Ectodermal cell (in vitro differentiated cells): ENCODE data around the gene IGSF23.

ENCODE experiments used
- H3K27ac ChIP-seq: 2 replicates; pipeline ENCODE4 v1.7.0; 2013; ENCODE audit warnings: mild to moderate bottlenecking, low read depth, low read length; ENCODE audit not compliant: insufficient read depth, poor library complexity, severe bottlenecking
- H3K27me3 ChIP-seq: 2 replicates; pipeline ENCODE4 v1.7.0; 2013; ENCODE audit warnings: mild to moderate bottlenecking, low read length; ENCODE audit not compliant: insufficient read depth, control insufficient read depth, poor library complexity, severe bottlenecking
- H3K36me3 ChIP-seq: one replicate; pipeline ENCODE4 v1.7.0; 2013; ENCODE audit warnings: low read length; ENCODE audit not compliant: control insufficient read depth, insufficient read depth
- H3K4me1 ChIP-seq: one replicate; pipeline ENCODE4 v1.7.0; 2013; ENCODE audit warnings: low read length; ENCODE audit not compliant: control insufficient read depth, insufficient read depth
- H3K4me3 ChIP-seq: 2 replicates; pipeline ENCODE4 v1.7.0; 2013; ENCODE audit warnings: low read depth, low read length, control low read depth; ENCODE audit not compliant: insufficient read depth
- H3K9me3 ChIP-seq: 2 replicates; pipeline ENCODE4 v1.7.0; 2013; ENCODE audit warnings: mild to moderate bottlenecking, low read length, moderate library complexity; ENCODE audit not compliant: control insufficient read depth
- WGBS, 2 experiments: methylation state at CpG; one replicate each; pipeline ENCODE4 v1.1.7; 2013; ENCODE audit warnings: missing lambda C conversion rate in 2 of 2; 5-methylcytosine and 5-hydroxymethylcytosine counted together

The IGSF23 gene

GRCh38 chr19:44611812-44612295 lies 1.5 kb upstream of the IGSF23 start:
- WGBS, 2 experiments, result 94 to 97% methylated on average over 2 of the region's 2 CpGs

GRCh38 chr19:44614313-44614712 lies 950 bp downstream of the IGSF23 start:
- 95 to 96% methylated on average over 9 of the region's 10 CpGs for WGBS, 2 experiments
- Histone ChIP-seq H3K27me3 (no peaks in the 10 kb centered on the region), H3K4me3 (no peak overlapping the region), H3K9me3 (no peaks in the 10 kb centered on the region), H3K36me3 (no peaks in the 10 kb centered on the region), H3K4me1 (no peaks in the 10 kb centered on the region), H3K27ac (no peak overlapping the region)

More at GRCh38 chr19:44611812-44612295, 1.5 kb upstream of the IGSF23 start:
- Histone ChIP-seq H3K4me3 (no peak overlapping the region), H3K9me3 (no peaks in the 10 kb centered on the region), H3K27ac (no peak overlapping the region), H3K4me1 (no peaks in the 10 kb centered on the region), H3K27me3 (no peaks in the 10 kb centered on the region), H3K36me3 (no peaks in the 10 kb centered on the region)

GRCh38 chr19:44615863-44616247 lies 2.5 kb downstream of the IGSF23 start:
- Histone ChIP-seq H3K27me3 (no peaks in the 10 kb centered on the region), H3K27ac (no peak overlapping the region), H3K36me3 (no peaks in the 10 kb centered on the region), H3K4me1 (no peaks in the 10 kb centered on the region), H3K4me3 (no peak overlapping the region), H3K9me3 (no peaks in the 10 kb centered on the region)
- WGBS, 2 experiments, result 60 to 61% methylated on average over 5 of the region's 5 CpGs

DNA sequence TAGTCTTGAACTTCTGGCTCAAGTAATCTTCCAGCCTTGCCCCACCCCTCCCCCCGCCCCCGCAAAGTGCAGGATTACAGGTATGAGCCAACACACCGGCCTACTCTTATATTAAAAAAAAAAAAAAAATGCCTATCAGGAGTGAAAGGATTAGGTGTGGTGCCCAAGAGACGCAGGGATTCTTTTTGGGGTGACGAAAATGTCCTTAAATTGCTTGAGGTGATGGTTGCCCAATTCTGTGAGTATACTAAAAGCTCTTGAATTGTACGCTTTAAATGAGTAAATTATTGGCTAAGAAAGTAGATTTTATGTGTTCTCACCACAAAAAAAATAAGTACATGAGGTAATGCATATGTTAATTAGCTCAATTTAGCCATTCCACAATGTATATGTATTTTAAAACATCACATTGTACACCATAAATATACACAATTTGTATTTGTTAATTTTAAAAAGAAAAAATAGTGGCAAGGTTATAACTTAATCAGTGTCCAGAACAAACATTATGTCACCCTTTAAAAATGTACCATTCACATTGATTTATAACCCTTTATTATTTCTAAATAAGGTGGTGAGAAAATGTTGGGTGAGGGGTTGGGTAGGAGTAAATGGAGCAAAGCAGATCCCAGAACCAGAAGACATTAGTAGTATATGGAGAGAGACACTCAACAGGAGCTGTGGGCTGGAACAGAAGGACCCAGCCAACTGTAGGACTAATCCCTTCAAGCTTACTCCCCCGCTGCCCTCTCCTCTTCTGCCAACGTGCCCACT lies 3.9 kb downstream of the IGSF23 start:
- Histone ChIP-seq H3K4me3 (no peak overlapping the region), H3K4me1 (no peaks in the 10 kb centered on the region), H3K27me3 (no peaks in the 10 kb centered on the region), H3K36me3 (no peaks in the 10 kb centered on the region), H3K27ac (no peak overlapping the region), H3K9me3 (no peaks in the 10 kb centered on the region)
- WGBS, 2 experiments, result 76 to 78% methylated on average over 5 of the region's 8 CpGs

DNA sequence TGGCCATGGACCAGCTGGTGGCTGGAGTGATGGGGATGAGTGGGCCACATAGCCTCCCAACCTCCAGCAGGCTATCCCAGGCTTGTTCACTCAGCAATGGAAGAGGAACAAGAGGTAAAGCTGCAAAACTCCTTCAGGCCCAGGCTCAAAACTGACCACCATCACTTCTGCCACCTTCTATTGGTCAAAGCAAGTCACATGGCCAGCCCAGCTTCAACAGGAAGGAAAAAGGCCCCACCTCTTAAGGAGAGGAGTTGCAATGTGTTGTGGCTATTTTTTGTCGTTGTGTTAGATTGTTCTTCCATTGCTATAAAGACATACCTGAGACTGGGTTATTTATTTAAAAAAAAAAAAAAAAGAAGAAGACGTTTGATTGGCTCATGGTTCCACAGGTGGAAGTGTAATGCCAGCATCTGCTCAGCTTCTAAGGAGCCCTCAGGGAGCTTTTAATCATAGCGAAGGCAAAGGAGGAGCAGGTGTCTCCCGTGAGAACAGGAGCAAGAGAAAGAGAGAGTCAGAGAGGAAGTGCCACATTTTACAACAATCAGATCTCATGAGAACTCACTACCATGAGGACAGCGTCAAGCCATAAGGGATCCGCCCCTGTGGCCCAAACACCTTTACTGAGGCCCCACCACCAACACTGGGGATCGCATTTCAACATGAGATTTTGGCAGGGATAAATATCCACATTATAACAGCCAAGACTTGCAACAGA lies 5.4 kb downstream of the IGSF23 start:
- Histone ChIP-seq H3K4me3 (no peak overlapping the region), H3K27ac (no peak overlapping the region), H3K27me3 (no peaks in the 10 kb centered on the region), H3K9me3 (no peaks in the 10 kb centered on the region), H3K36me3 (no peaks in the 10 kb centered on the region), H3K4me1 (no peaks in the 10 kb centered on the region)
- WGBS, 2 experiments, result 90 to 92% methylated on average over 7 of the region's 7 CpGs

- WGBS, 2 experiments, result 91 to 93% methylated on average over 5 of the region's 5 CpGs
- no peaks in the 10 kb centered on the region for H3K9me3 ChIP-seq
- H3K27ac ChIP-seq, result no peak overlapping the region
- no peaks in the 10 kb centered on the region for H3K36me3 ChIP-seq
- H3K4me1 ChIP-seq, result no peaks in the 10 kb centered on the region
- no peak overlapping the region for H3K4me3 ChIP-seq
- H3K27me3 ChIP-seq, result no peaks in the 10 kb centered on the region
These were observed 7.3 kb downstream of the IGSF23 start for GRCh38 chr19:44620667-44621066.

DNA sequence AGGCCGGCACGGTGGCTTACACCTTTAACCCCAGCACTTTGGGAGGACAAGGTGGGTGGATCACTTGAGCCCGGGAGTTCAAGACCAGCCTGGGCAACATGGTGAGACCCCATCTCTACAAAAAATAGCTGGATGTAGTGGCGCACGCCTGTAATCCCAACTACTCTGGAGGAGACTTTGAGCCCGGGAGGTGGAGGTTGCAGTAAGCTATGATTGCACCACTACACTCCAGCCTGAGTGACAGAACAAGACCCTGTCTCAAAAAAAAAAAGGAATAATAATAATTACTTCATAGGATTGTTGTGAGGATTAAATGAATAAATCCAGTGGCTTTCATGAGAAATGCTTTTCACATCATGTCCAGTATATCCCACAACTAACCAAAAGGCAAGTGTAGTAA lies 8.0 kb downstream of the IGSF23 start:
- Histone ChIP-seq H3K4me1 (no peaks in the 10 kb centered on the region), H3K36me3 (no peaks in the 10 kb centered on the region), H3K27ac (no peak overlapping the region), H3K27me3 (no peaks in the 10 kb centered on the region), H3K9me3 (no peaks in the 10 kb centered on the region), H3K4me3 (no peak overlapping the region)
- WGBS, 2 experiments, result 81 to 87% methylated on average over 6 of the region's 6 CpGs

DNA sequence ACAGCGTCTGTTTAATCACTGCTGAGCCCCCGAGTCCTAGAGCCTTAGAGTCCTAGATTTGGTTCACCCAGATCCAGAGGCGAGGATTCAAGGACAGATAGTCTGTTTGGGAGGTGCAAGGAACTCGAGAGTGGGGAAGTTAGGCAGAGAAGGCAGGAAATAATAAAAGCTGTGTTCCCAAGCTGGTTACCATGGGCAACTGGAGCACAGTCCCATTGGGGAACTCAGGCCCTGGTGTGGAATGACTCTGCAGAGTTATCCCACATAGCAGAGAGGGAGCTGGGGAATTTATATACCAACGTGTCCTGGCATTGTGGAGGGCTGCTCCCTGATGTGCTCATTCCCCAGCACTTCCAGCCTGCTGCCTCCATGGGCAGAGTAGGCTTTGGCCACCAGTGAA lies 9.7 kb downstream of the IGSF23 start:
- Histone ChIP-seq H3K36me3 (no peaks in the 10 kb centered on the region), H3K27me3 (no peaks in the 10 kb centered on the region), H3K4me3 (no peak overlapping the region), H3K9me3 (no peaks in the 10 kb centered on the region), H3K27ac (no peak overlapping the region), H3K4me1 (no peaks in the 10 kb centered on the region)
- WGBS, 2 experiments, result 84 to 86% methylated on average over 5 of the region's 5 CpGs

- Histone ChIP-seq H3K4me3 (no peak overlapping the region), H3K9me3 (no peaks in the 10 kb centered on the region), H3K36me3 (no peaks in the 10 kb centered on the region), H3K27ac (no peak overlapping the region), H3K27me3 (no peaks in the 10 kb centered on the region), H3K4me1 (no peaks in the 10 kb centered on the region)
- WGBS, 2 experiments, result 92 to 95% methylated on average over 4 of the region's 4 CpGs
These were observed 10.3 kb downstream of the IGSF23 start for GRCh38 chr19:44623626-44624025.

- no peak overlapping the region for H3K4me3 ChIP-seq
- no peaks in the 10 kb centered on the region for H3K36me3 ChIP-seq
- H3K27ac ChIP-seq, result no peak overlapping the region
- no peaks in the 10 kb centered on the region for H3K27me3 ChIP-seq
- H3K4me1 ChIP-seq, result no peaks in the 10 kb centered on the region
- 91 to 93% methylated on average over 4 of the region's 4 CpGs for WGBS, 2 experiments
- H3K9me3 ChIP-seq, result no peaks in the 10 kb centered on the region
These were observed 11.5 kb downstream of the IGSF23 start for GRCh38 chr19:44624840-44625354.
